Motor neuron (in vitro differentiated cells): Measurements from ENCODE around the gene CYP2A7. TPM values are rescaled to one million over a fixed set of nuclear protein-coding genes. Genes with fewer than 3 reads are reported as not detected.
"Not testable (repeated sequence)": the region's sequence is repeated elsewhere in the genome, so short reads cannot be mapped to it uniquely, and the experiment has no call there.

Experiments used
- ATAC-seq, 8 experiments: fragments of 200-7000 bp; cut with Tn5 transposase; replicated peaks in 6 of 8; 2 replicates each; pipeline ENCODE4 v1.8.0; 2021; ENCODE audit warnings: mild to moderate bottlenecking in 8 of 8, moderate library complexity in 8 of 8
- H3K27ac ChIP-seq, 2 donors: fragments of 250-450 bp; sonication (Bioruptor Pico); 2 replicates each; pipeline ENCODE4 v1.9.0; 2021; ENCODE audit warnings: antibody characterized with exemption in 2 of 2, mild to moderate bottlenecking in 2 of 2, moderate library complexity in 1 of 2
- H3K4me1 ChIP-seq, 2 donors: fragments of 250-450 bp; sonication (Bioruptor Pico); replicated peaks in 1 of 2; 2 replicates each; pipeline ENCODE4 v1.6.1; 2021; ENCODE audit warnings: antibody characterized with exemption in 2 of 2, mild to moderate bottlenecking in 2 of 2, moderate library complexity in 1 of 2
- H3K4me3 ChIP-seq, 5 donors: fragments of 250-450 bp; sonication (Bioruptor Pico); 2 replicates each; pipeline ENCODE4 v1.9.0; 2021; ENCODE audit warnings: antibody characterized with exemption in 5 of 5, mild to moderate bottlenecking in 5 of 5, moderate library complexity in 4 of 5
- WGBS, 10 experiments: fragments of 450-650 bp; shearing (Covaris generic); methylation state at CpG; one replicate each; pipeline ENCODE4 v1.0.0; 2022; 5-methylcytosine and 5-hydroxymethylcytosine counted together
- in situ Hi-C, 9 experiments: fragments of 400-800 bp; cut with MboI; loops; one replicate each; pipeline ENCODE4 v1.15.0; 2021; ENCODE audit warnings: low sequenced_read_pairs in 9 of 9, low pct_unique_long_range_greater_than_20kb in 2 of 9; ENCODE audit not compliant: unreplicated experiment in 9 of 9
- total RNA-seq, 8 experiments: library from RNA; unstranded; fragments of 300-600 nt; gene quantifications; 2 replicates each; pipeline versions ENCODE4 v1.2.3 to v1.2.4, GENCODE V29; 2022

The CYP2A7 gene
- total RNA-seq, 8 experiments from 2014 or later, result 0.17 to 1.1 (median 0.45) TPM; not detected in 3

- Histone ChIP-seq H3K27ac (no peak overlapping the region), H3K4me3 (no peak overlapping the region), H3K4me1 (no peaks in the 10 kb centered on the region)
- in situ Hi-C loops, result no loop called here
- WGBS, 10 experiments, result 87 to 100% (median 94%) methylated on average over 4 to 14 of the region's 22 CpGs; no CpG with 5 or more reads in 2 of the 10 experiments
- no peak for ATAC-seq
These were observed 54.4 kb downstream of the CYP2A7 start for GRCh38 chr19:40827386-40828247.

GRCh38 chr19:40826699-40827385 lies 55.2 kb downstream of the CYP2A7 start:
- H3K4me1 ChIP-seq, ATAC-seq, H3K4me3 ChIP-seq, in situ Hi-C loops, H3K27ac ChIP-seq: not testable (repeated sequence)
- 25 to 100% (median 88%) methylated on average over 1 to 13 of the region's 29 CpGs; no CpG with 5 or more reads in 2 of the 10 experiments for WGBS, 10 experiments

GRCh38 chr19:40826312-40826698 lies 55.7 kb downstream of the CYP2A7 start:
- WGBS, 10 experiments, result 87% methylated on average over 3 of the region's 14 CpGs; no CpG with 5 or more reads in 9 of the 10 experiments
- in situ Hi-C loops, H3K4me3 ChIP-seq, H3K27ac ChIP-seq, H3K4me1 ChIP-seq, ATAC-seq: not testable (repeated sequence)

- ATAC-seq, H3K4me1 ChIP-seq, in situ Hi-C loops, H3K4me3 ChIP-seq, H3K27ac ChIP-seq: not testable (repeated sequence)
- WGBS, 10 experiments, result no CpG with 5 or more reads among the region's 6 CpGs
These were observed 56.5 kb downstream of the CYP2A7 start for GRCh38 chr19:40825460-40826095.

Other genes with a start within 250 kb of the CYP2A7 start
- gene NUMBL, start 191.6 kb downstream of the CYP2A7 start, total RNA-seq, result 10 to 100 TPM in 7 of 8 experiments, 1 to 10 TPM in 1; 7.9 to 26.2 (median 18.3) TPM
- gene COQ8B, start 165.3 kb downstream of the CYP2A7 start, total RNA-seq, result 10 to 100 TPM; 27.6 to 53.1 (median 32.8) TPM
- gene ITPKC, start 165.1 kb downstream of the CYP2A7 start, total RNA-seq, result 10 to 100 TPM in 3 of 8 experiments, 1 to 10 TPM in 5; 7.8 to 13.1 (median 9.2) TPM
- 10 to 100 TPM in 1 of 8 experiments, 1 to 10 TPM in 7; 2.4 to 12.6 (median 3.8) TPM for gene ACTMAP, start 131.8 kb downstream of the CYP2A7 start, total RNA-seq
- gene SNRPA, start 131.0 kb downstream of the CYP2A7 start, total RNA-seq, result 100 to 1,000 TPM in 1 of 8 experiments, 10 to 100 TPM in 7; 32.4 to 112 (median 40.7) TPM
- gene MIA, start 106.7 kb downstream of the CYP2A7 start, total RNA-seq, result 1 to 10 TPM in 3 of 8 experiments, under 1 TPM in 1, not detected in 4; 0.90 to 5.0 (median 1.5) TPM
- 10 to 100 TPM; 14.5 to 23.0 (median 19.4) TPM for gene RAB4B, start 104.0 kb downstream of the CYP2A7 start, total RNA-seq
- gene EGLN2, start 83.0 kb downstream of the CYP2A7 start, total RNA-seq, result 10 to 100 TPM; 32.1 to 96.2 (median 65.5) TPM
- gene CYP2A6, start 31.8 kb downstream of the CYP2A7 start, total RNA-seq, result 1 to 10 TPM in 3 of 8 experiments, under 1 TPM in 2, not detected in 3; 0.16 to 2.0 (median 1.4) TPM
- under 1 TPM in 4 of 8 experiments, not detected in 4; 0.17 to 0.63 (median 0.22) TPM for gene CYP2B6, start 109.1 kb upstream of the CYP2A7 start, total RNA-seq
- gene CYP2A13, start 206.2 kb upstream of the CYP2A7 start, total RNA-seq, result not detected
- 1 to 10 TPM in 4 of 8 experiments, under 1 TPM in 1, not detected in 3; 0.18 to 4.2 (median 1.4) TPM for gene CYP2F1, start 232.2 kb upstream of the CYP2A7 start, total RNA-seq